Thymus (tissue), 11 donors: Measurements from ENCODE around the gene COG2. TPM values are rescaled to one million over a fixed set of nuclear protein-coding genes. Genes with fewer than 3 reads are reported as not detected.
"Not testable (repeated sequence)": the region's sequence is repeated elsewhere in the genome, so short reads cannot be mapped to it uniquely, and the experiment has no call there.

Source experiments
- DNase-seq, 9 donors: peaks; one replicate each; pipeline ENCODE4 v3.0.0-alpha.2; 2013; ENCODE audit warnings: low spot score in 9 of 9, low read depth in 6 of 9, missing footprints in 1 of 9
- H3K27ac ChIP-seq, 2 donors: one replicate each; pipeline ENCODE4 v1.5.1; 2013; ENCODE audit warnings: control low read depth in 1 of 2, low read depth in 1 of 2, low read length in 1 of 2, mild to moderate bottlenecking in 1 of 2, moderate library complexity in 1 of 2
- H3K27me3 ChIP-seq, 2 donors: one replicate each; pipeline ENCODE4 v1.5.1; 2013; ENCODE audit warnings: low read length in 1 of 2; ENCODE audit not compliant: control insufficient read depth in 2 of 2, insufficient read depth in 1 of 2
- H3K36me3 ChIP-seq, 2 donors: one replicate each; pipeline ENCODE4 v1.5.1; 2013; ENCODE audit warnings: low read length in 1 of 2, mild to moderate bottlenecking in 1 of 2, moderate library complexity in 1 of 2; ENCODE audit not compliant: control insufficient read depth in 2 of 2, insufficient read depth in 2 of 2
- H3K4me1 ChIP-seq, 2 donors: one replicate each; pipeline ENCODE4 v1.5.1; 2013; ENCODE audit warnings: low read length in 2 of 2; ENCODE audit not compliant: control insufficient read depth in 2 of 2, insufficient read depth in 2 of 2
- H3K4me3 ChIP-seq, 2 donors: one replicate each; pipeline ENCODE4 v1.5.1; 2013; ENCODE audit warnings: low read length in 2 of 2, control low read depth in 1 of 2, mild to moderate bottlenecking in 1 of 2
- H3K9me3 ChIP-seq, 2 donors: one replicate each; pipeline ENCODE4 v1.5.1; 2013; ENCODE audit warnings: low read length in 1 of 2, mild to moderate bottlenecking in 1 of 2; ENCODE audit not compliant: control insufficient read depth in 2 of 2, insufficient read depth in 1 of 2
- WGBS: extraction: QIAGEN DNeasy Blood & Tissue Kit; methylation state at CpG from one replicate; pipeline ENCODE4 v1.1.7; 2013; 5-methylcytosine and 5-hydroxymethylcytosine counted together
- polyA plus RNA-seq: library from polyadenylated mRNA; stranded (reverse); fragments of 200-250 nt; gene quantifications from one replicate; pipeline ENCODE4 v1.2.3, GENCODE V29; 2013
- total RNA-seq: library from RNA; stranded (reverse); fragments of 120-200 nt; gene quantifications from one replicate; pipeline ENCODE4 v1.2.4, GENCODE V29; 2013
- donor health status: healthy.

The COG2 gene
- total and polyA plus RNA-seq, 2 donors: 20.1 to 27.1 TPM

- not testable (repeated sequence) for H3K4me1 ChIP-seq, H3K4me3 ChIP-seq
These were observed 56.7 kb downstream of the COG2 start for GRCh38 chr1:230698964-230699363.

GRCh38 chr1:230699716-230700115 is 57.4 kb downstream of the COG2 start:
- Histone ChIP-seq H3K9me3 (no peaks in the 10 kb centered on the region), H3K27me3 (no peaks in the 10 kb centered on the region), H3K4me3 (no peak overlapping the region), H3K27ac (no peak overlapping the region), H3K36me3 (no peaks in the 10 kb centered on the region), H3K4me1 (no peaks in the 10 kb centered on the region)
- DNase-seq: no peak
- 94% methylated on average over 1 of the region's 1 CpG for WGBS

More at GRCh38 chr1:230698964-230699363, 56.7 kb downstream of the COG2 start:
- not testable (repeated sequence) for H3K27me3 ChIP-seq, DNase-seq, H3K27ac ChIP-seq, H3K9me3 ChIP-seq, H3K36me3 ChIP-seq

- 96% methylated on average over 4 of the region's 4 CpGs for WGBS
- H3K4me1 ChIP-seq: no peaks in the 10 kb centered on the region
- DNase-seq: no peak
These were observed 57.9 kb downstream of the COG2 start for GRCh38 chr1:230700132-230700531.

GRCh38 chr1:230701434-230701833 is 59.2 kb downstream of the COG2 start:
- Histone ChIP-seq H3K27me3 (no peaks in the 10 kb centered on the region), H3K36me3 (no peaks in the 10 kb centered on the region), H3K27ac (no peak overlapping the region), H3K9me3 (no peaks in the 10 kb centered on the region), H3K4me1 (no peaks in the 10 kb centered on the region), H3K4me3 (no peak overlapping the region)
- no peak for DNase-seq
- 93% methylated on average over 17 of the region's 17 CpGs for WGBS

More at GRCh38 chr1:230700132-230700531, 57.9 kb downstream of the COG2 start:
- Histone ChIP-seq H3K27me3 (no peaks in the 10 kb centered on the region), H3K36me3 (no peaks in the 10 kb centered on the region), H3K27ac (no peak overlapping the region), H3K4me3 (no peak overlapping the region), H3K9me3 (no peaks in the 10 kb centered on the region)

GRCh38 chr1:230701895-230702768 is 59.9 kb downstream of the COG2 start:
- 95% methylated on average over 19 of the region's 19 CpGs for WGBS
- Histone ChIP-seq H3K9me3 (no peaks in the 10 kb centered on the region), H3K36me3 (no peaks in the 10 kb centered on the region), H3K4me1 (no peaks in the 10 kb centered on the region), H3K27me3 (no peaks in the 10 kb centered on the region), H3K27ac (no peak overlapping the region), H3K4me3 (no peak overlapping the region)
- no peak for DNase-seq

- peaks cover 0 to 8% of the 10 kb centered on the region in 2 donors for H3K27me3 ChIP-seq
- DNase-seq: no peak
- H3K9me3 ChIP-seq: no peaks in the 10 kb centered on the region
- 90% methylated on average over 14 of the region's 14 CpGs for WGBS
- H3K36me3 ChIP-seq: no peaks in the 10 kb centered on the region
- no peak overlapping the region for H3K27ac ChIP-seq
- H3K4me3 ChIP-seq: no peak overlapping the region
- H3K4me1 ChIP-seq: no peaks in the 10 kb centered on the region
These were observed 60.8 kb downstream of the COG2 start for GRCh38 chr1:230702934-230703678.

- H3K4me3 ChIP-seq: no peak overlapping the region
- DNase-seq: no peak
- WGBS: 96% methylated on average over 8 of the region's 8 CpGs
- no peaks in the 10 kb centered on the region for H3K9me3 ChIP-seq
- H3K36me3 ChIP-seq: no peaks in the 10 kb centered on the region
- no peak overlapping the region for H3K27ac ChIP-seq
- H3K27me3 ChIP-seq: peaks cover 0 to 14% of the 10 kb centered on the region in 2 donors
- no peaks in the 10 kb centered on the region for H3K4me1 ChIP-seq
These were observed 61.6 kb downstream of the COG2 start for GRCh38 chr1:230703679-230704385.

- Histone ChIP-seq H3K27ac (no peak overlapping the region), H3K9me3 (no peaks in the 10 kb centered on the region), H3K36me3 (no peaks in the 10 kb centered on the region), H3K27me3 (peaks cover 0 to 15% of the 10 kb centered on the region in 2 donors), H3K4me3 (no peak overlapping the region), H3K4me1 (no peaks in the 10 kb centered on the region)
- no peak for DNase-seq
- WGBS: 95% methylated on average over 7 of the region's 7 CpGs
These were observed 62.5 kb downstream of the COG2 start for GRCh38 chr1:230704830-230705229.
